Mesodermal cell (in vitro differentiated cells): Measurements from ENCODE around the gene WNT9B.

Experiments used
- H3K27ac ChIP-seq: 2 replicates; pipeline ENCODE4 v1.7.0; 2013; ENCODE audit warnings: mild to moderate bottlenecking, low read depth, low read length, moderate library complexity; ENCODE audit not compliant: severe bottlenecking
- H3K36me3 ChIP-seq: 2 replicates; pipeline ENCODE4 v1.7.1; 2013; ENCODE audit warnings: mild to moderate bottlenecking, low read length, moderate library complexity; ENCODE audit not compliant: control insufficient read depth, insufficient read depth
- H3K4me1 ChIP-seq: one replicate; pipeline ENCODE4 v1.7.1; 2013; ENCODE audit warnings: mild to moderate bottlenecking, low read length; ENCODE audit not compliant: insufficient read depth, control insufficient read depth, poor library complexity, severe bottlenecking
- H3K4me3 ChIP-seq: 2 replicates; pipeline ENCODE4 v1.7.0; 2013; ENCODE audit warnings: low read length, control low read depth, mild to moderate bottlenecking; ENCODE audit not compliant: insufficient read depth, poor library complexity, severe bottlenecking; ENCODE audit errors: extremely low read depth
- H3K9me3 ChIP-seq: 2 replicates; pipeline ENCODE4 v1.7.1; 2013; ENCODE audit warnings: mild to moderate bottlenecking, low read length, moderate library complexity; ENCODE audit not compliant: control insufficient read depth
- WGBS, 2 experiments: methylation state at CpG; one replicate each; pipeline ENCODE4 v1.1.5; 2013; ENCODE audit warnings: missing lambda C conversion rate in 2 of 2; ENCODE audit not compliant: insufficient coverage in 2 of 2; 5-methylcytosine and 5-hydroxymethylcytosine counted together

The WNT9B gene

DNA sequence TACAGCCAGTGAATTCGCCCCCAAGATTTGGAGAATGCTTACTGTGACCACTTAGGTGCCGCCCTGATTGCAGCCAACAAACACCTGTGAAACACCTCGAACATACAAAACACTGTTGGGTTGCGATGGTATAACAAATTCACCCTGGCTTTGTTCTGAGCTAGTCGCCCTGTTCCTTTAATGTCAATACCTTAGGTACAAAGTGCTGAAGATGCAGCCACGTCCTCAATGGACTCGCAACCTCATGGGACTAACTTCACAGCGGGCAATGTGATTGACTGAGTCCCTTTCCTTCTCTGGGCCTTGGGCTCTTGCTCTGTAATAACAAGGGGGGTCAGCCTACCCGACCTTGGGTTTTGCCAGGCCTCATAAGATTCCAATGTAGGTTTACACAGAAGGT, 42.6 kb downstream of the WNT9B start:
- H3K9me3 ChIP-seq = no peaks in the 10 kb centered on the region
- peaks cover 8% of the 10 kb centered on the region for H3K4me1 ChIP-seq
- no peak overlapping the region for H3K27ac ChIP-seq
- WGBS, 2 experiments = 87 to 89% methylated on average over 9 of the region's 9 CpGs
- no peak overlapping the region for H3K4me3 ChIP-seq
- no peaks in the 10 kb centered on the region for H3K36me3 ChIP-seq

DNA sequence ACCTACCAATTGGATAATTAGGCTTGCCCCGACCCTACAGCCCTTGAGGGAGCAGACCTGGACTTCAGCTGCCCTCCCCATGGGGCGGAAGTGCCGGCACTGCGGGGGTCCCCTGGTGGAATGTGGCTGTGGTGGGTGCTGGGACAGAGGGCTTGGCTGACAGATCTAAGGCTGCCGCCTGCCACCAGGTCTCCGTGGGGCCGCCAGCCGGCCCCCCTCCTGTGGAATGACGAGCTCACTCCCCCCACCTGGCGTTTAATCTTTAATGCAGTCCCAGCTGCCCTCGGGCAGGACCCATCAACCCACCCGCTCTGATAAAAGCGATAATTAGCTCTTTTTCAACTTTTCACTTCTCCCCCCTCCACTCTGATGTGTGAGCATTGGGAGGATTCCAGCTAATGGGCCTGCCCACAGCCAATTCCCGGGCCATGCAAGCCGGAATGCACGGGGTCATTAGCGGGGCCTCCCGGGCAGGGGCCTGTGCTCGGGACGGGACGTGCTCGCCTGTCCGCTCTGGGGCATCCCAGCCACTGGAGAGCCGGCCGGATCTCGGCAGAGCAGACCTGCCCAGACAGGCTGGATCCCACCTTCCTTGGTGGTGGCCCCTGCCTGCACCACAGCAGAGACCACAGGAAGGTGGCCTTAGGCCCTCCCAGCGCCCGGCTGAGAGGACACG, 43.2 kb downstream of the WNT9B start:
- WGBS, 2 experiments = 65 to 67% methylated on average over 17 to 25 of the region's 29 CpGs
- Histone ChIP-seq H3K36me3 (no peaks in the 10 kb centered on the region), H3K4me1 (peaks cover 8% of the 10 kb centered on the region), H3K27ac (no peak overlapping the region), H3K9me3 (no peaks in the 10 kb centered on the region), H3K4me3 (no peak overlapping the region)

DNA sequence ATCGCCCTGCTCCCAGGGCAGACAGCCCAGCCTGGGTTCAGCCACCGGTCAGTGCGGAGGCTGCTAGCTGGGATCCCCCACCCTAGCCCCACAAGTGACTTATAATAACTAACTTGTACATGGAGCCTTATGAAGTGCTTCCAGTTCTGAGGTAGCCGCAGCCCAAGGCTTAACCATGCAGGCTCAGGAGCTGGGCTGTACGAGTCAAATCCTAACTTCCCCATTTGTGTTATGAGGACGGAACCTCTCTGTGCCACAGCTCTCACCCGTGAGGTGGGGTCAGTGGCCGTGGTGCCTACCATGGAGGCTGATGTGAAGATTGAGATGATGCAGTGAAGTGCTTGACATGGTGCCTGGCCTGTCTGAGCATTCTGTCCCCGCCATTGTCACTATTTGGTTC, 43.8 kb downstream of the WNT9B start:
- Histone ChIP-seq H3K4me3 (no peak overlapping the region), H3K9me3 (no peaks in the 10 kb centered on the region), H3K4me1 (peaks cover 8% of the 10 kb centered on the region), H3K27ac (no peak overlapping the region), H3K36me3 (no peaks in the 10 kb centered on the region)
- 94 to 96% methylated on average over 7 to 8 of the region's 9 CpGs for WGBS, 2 experiments

DNA sequence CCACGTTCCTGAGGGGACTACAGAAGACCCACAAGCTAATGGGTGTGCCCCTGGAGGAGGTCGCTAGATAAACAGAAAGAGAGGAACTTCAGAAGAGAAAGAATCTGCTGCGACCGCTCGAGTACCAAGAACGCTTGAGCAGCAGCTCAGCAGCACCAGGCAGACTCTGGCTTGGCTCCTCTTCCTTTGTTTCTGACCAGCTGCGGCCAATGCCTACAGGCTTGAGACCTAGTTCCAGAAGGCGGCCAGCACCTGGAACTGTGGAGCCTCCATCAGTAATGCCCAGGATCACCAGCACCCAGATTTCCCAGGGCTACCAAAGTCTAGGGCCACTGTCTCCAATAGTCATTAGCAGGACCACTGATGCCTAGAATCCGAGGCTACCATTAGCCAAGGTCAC, 45.6 kb downstream of the WNT9B start:
- peaks cover 8% of the 10 kb centered on the region for H3K4me1 ChIP-seq
- 89 to 92% methylated on average over 9 of the region's 9 CpGs for WGBS, 2 experiments

DNA sequence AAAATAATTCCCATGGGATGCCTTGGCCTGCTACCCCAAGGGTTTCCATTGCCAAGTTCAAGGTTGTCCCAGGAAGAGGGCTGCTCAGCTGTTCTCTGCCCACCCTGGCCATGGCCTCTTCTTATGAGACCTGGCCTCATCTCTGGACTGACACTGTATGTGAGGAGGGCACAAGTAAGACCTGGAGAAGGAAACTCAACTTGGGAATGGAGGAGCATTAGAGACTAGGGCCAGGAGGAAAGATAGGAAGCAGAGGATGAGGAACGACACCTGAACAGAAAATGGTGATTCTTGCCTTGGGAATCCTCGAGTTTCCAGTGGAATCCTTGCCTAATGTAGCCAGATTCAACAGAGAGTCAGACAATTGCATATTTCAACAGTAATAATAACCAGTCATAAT, 47.0 kb downstream of the WNT9B start:
- H3K9me3 ChIP-seq = no peaks in the 10 kb centered on the region
- 68 to 85% methylated on average over 2 of the region's 2 CpGs for WGBS, 2 experiments
- no peak overlapping the region for H3K4me3 ChIP-seq

More for the DNA sequence above, 45.6 kb downstream of the WNT9B start:
- H3K27ac ChIP-seq = no peak overlapping the region
- no peaks in the 10 kb centered on the region for H3K9me3 ChIP-seq
- no peak overlapping the region for H3K4me3 ChIP-seq
- H3K36me3 ChIP-seq = no peaks in the 10 kb centered on the region

DNA sequence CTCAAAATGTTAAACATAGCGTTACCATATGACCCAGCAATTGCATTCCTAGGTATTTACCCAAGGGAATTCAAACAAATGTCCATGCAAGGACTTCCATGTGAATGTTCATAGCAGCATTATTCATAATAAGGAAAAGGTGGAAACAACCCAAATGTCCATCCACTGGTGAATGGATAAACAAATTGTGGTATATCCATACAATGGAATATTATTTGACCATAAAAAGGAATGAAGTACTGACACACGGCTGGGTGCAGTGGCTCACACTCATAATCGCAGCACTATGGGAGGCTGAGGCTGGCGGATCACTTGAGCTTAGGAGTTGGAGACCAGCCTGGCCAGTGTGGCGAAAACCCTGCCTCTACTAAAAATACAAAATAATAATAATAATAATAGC, 47.5 kb downstream of the WNT9B start:
- 90 to 92% methylated on average over 2 of the region's 5 CpGs for WGBS, 2 experiments
- Histone ChIP-seq H3K9me3 (no peaks in the 10 kb centered on the region), H3K36me3 (no peaks in the 10 kb centered on the region)

More for the DNA sequence above, 47.0 kb downstream of the WNT9B start:
- H3K36me3 ChIP-seq = no peaks in the 10 kb centered on the region
- H3K27ac ChIP-seq = no peak overlapping the region
- peaks cover 8% of the 10 kb centered on the region for H3K4me1 ChIP-seq

DNA sequence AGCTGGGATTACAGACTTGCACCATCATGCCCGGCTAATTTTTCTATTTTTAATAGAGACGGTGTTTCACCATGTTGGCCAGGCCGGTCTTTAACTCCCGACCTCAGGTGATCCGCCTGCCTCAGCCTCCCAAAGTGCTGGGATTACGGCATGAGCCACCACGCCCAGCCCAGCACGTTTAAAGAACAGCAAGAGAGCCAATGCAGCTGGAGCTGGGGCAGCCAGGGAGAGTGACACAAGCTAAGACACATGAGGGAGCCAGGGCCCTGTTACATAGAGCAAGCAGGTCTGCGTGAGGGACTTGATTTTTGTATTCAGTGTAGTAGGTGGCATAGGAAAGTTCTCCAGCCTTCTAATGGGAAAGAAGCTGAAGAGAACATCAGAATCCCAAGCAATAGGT, 49.9 kb downstream of the WNT9B start:
- WGBS, 2 experiments = 81 to 84% methylated on average over 9 of the region's 9 CpGs
- Histone ChIP-seq H3K36me3 (no peaks in the 10 kb centered on the region), H3K27ac (no peak overlapping the region), H3K4me1 (no peaks in the 10 kb centered on the region), H3K9me3 (no peaks in the 10 kb centered on the region), H3K4me3 (no peak overlapping the region)

More for the DNA sequence above, 47.5 kb downstream of the WNT9B start:
- Histone ChIP-seq H3K4me1 (peaks cover 8% of the 10 kb centered on the region), H3K4me3 (no peak overlapping the region), H3K27ac (no peak overlapping the region)

DNA sequence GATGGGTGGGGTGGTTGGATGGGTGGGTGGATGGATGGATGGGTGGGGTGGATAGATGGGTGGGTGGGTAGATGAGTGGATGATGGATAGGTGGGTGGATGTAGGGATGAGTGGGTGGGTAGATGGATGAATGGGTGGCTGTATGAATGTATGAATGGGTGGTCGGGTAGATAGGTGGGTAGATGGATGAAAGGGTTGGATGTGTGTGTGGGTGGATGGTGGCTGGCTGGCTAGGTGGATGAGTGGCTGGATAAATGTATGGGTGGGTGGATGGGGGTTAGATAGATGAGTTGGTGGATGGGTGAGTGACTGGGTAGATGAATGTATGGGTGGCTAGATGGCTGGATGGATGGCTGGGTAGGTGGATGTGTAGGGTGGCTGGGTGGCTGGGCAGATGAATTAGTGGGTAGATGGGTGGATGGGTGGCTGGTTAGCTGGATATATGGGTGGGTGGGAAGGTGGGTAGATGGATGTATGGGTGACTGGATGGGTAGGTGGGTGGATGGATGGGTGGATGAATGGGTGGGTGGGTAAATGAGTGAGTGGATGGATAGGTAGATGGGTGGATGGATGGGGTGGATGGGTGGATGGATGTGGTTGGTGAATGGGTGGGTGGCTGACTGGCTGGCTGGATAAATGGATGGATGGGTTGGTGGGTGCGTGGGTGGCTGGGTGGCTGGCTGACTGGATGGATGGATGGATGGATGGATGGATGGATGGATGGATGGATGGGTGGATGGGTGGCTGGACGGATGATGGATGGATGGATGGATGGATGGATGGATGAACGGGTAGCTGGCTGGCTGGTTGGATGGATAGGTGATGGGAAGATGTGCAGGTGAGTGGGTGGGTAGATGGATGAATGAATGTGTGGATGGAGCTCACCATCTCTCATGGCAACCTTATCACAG, 52.6 kb downstream of the WNT9B start:
- Histone ChIP-seq H3K9me3 (no peaks in the 10 kb centered on the region), H3K4me3 (no peak overlapping the region), H3K36me3 (no peaks in the 10 kb centered on the region), H3K4me1 (no peaks in the 10 kb centered on the region), H3K27ac (no peak overlapping the region)
- 87 to 100% methylated on average over 3 to 4 of the region's 4 CpGs for WGBS, 2 experiments

DNA sequence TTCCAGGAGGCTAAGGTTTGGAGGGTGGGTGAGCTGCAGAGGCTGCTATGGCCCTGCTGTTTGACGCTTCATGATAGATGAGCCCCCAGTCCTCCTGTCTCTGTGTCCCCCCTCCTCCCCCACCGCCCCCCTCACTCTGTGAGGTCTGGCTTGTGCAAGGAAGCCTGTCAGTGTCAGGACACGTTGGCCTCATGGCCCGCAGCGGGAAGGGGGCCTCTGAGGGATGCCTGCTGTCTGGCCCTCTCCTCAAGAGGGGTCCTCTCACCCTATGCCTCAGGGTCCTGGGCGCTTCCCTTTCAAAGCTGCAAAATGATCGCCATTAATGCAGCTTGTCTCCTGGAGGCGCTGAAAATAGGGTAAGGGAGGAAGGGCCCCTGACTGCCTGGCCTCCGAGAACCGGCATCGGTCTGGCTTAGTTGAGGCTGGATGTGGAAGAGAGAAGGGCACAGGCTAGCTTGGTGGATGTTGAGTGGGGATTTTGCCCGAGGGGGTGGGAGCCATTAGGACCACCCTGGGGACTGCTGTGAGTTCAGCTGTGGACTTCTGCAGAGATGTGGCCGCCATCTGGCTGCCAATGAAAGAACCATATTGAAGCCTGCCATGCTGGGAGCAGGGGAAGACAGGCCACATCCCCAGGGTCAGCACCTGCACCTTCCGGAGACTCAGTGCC, 56.8 kb downstream of the WNT9B start:
- Histone ChIP-seq H3K36me3 (no peaks in the 10 kb centered on the region), H3K4me1 (no peaks in the 10 kb centered on the region), H3K4me3 (no peak overlapping the region), H3K27ac (no peak overlapping the region), H3K9me3 (no peaks in the 10 kb centered on the region)
- WGBS, 2 experiments = 85 to 94% methylated on average over 8 to 11 of the region's 14 CpGs

DNA sequence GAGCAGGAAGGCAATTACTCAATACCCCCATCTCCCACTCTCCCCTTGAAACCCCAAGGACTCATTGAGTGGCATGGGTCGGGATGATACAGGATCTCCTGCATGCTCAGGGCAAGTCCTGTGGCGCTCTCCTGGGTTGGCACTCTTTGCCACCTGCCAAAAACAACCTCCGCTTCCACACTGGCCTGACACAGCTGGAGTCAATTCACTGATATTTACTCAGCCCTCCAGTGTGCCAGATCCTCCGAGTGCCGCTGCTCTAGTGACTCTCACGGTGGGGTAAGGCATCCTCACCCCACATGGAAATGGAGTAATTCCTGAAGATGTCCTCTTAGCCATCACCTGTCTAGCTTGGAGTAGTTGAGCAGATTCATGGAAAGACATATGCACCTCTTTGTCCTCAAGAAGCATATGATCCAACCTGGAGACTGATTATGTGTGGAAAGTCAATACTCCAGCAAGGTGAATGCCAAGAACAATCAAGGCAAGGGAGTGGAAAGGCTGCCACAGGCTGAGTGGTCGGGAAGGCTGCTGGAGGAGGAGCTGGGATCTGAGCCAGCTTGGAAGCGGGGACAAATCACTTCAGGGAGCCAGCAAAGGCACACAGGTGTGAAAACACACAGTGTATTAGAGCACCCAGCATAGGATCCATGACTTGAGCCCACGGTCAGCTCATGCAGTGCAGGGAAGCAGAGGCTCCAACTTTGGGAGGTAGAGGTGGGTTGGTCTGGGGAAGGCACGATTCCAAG, 59.0 kb downstream of the WNT9B start:
- WGBS, 2 experiments = 80 to 94% methylated on average over 5 to 9 of the region's 10 CpGs
- H3K36me3 ChIP-seq = no peaks in the 10 kb centered on the region
- H3K27ac ChIP-seq = no peak overlapping the region
- H3K4me1 ChIP-seq = no peaks in the 10 kb centered on the region
- no peaks in the 10 kb centered on the region for H3K9me3 ChIP-seq
- H3K4me3 ChIP-seq = no peak overlapping the region
